ENCODE measurements around the gene ATL2.
"Not testable (repeated sequence)": the region's sequence is repeated elsewhere in the genome, so short reads cannot be mapped to it uniquely, and the experiment has no call there.

- TF ChIP-seq CTCF (IDR thresholded peaks at IDR 0.05 in 4 of 5, conservative IDR thresholded peaks at IDR 0.05 in 1 of 5); POLR2A (IDR thresholded peaks at IDR 0.05): not testable (repeated sequence)
These were observed 99.0 kb downstream of the ATL2 start for GRCh38 chr2:38278117-38278438.

Measured in gastrocnemius medialis (tissue), 4 donors.